NOMO-1 (cell line): Measurements from ENCODE around the gene PTPA.
A peak's percentile ranks its signal among the peaks of the same experiment; 100 is the strongest.
"Not testable (repeated sequence)": the region's sequence is repeated elsewhere in the genome, so short reads cannot be mapped to it uniquely, and the experiment has no call there.

ENCODE experiments used
- DNase-seq, 2 experiments: peaks; one replicate each; lab custom pipeline; 2025; ENCODE audit not compliant: unreplicated experiment in 2 of 2; lab: John Stamatoyannopoulos, UW

The PTPA gene

GRCh38 chr9:129174724-129175514 is 63.7 kb downstream of the PTPA start:
- peak in 1 of 2 experiments; percentile 19 for DNase-seq

GRCh38 chr9:129175515-129175824 is 64.3 kb downstream of the PTPA start:
- DNase-seq = no peak

- DNase-seq = peak; percentile 85 to 87
Measured at GRCh38 chr9:129175825-129176633, 64.8 kb downstream of the PTPA start.

GRCh38 chr9:129176701-129177442 is 65.7 kb downstream of the PTPA start:
- DNase-seq = peak; percentile 7 to 26

- DNase-seq = peak in 1 of 2 experiments; percentile 59
Measured at GRCh38 chr9:129177443-129177790, 66.2 kb downstream of the PTPA start.

- peak; percentile 91 to 98 for DNase-seq
Measured at GRCh38 chr9:129177791-129178567, 66.8 kb downstream of the PTPA start, which contains the start of gene IER5L. Gene IER5L (minus strand): TSS chr9:129178261. CDS start chr9:129178052, 209 bp downstream.

- no peak for DNase-seq
Measured at GRCh38 chr9:129178568-129179382, 67.6 kb downstream of the PTPA start.

GRCh38 chr9:129181246-129181645 is 70.0 kb downstream of the PTPA start:
- no peak for DNase-seq

GRCh38 chr9:129182122-129182521 is 70.9 kb downstream of the PTPA start:
- no peak for DNase-seq

GRCh38 chr9:129182625-129183494 is 71.6 kb downstream of the PTPA start:
- DNase-seq = no peak

- DNase-seq = no peak
Measured at GRCh38 chr9:129183495-129184218, 72.4 kb downstream of the PTPA start.

GRCh38 chr9:129184219-129184524 is 73.0 kb downstream of the PTPA start:
- DNase-seq = no peak

GRCh38 chr9:129184596-129185122 is 73.4 kb downstream of the PTPA start:
- DNase-seq = no peak

- no peak for DNase-seq
Measured at GRCh38 chr9:129185402-129185801, 74.2 kb downstream of the PTPA start.

GRCh38 chr9:129185991-129186390 is 74.8 kb downstream of the PTPA start:
- DNase-seq = no peak

GRCh38 chr9:129187042-129187441 is 75.8 kb downstream of the PTPA start:
- DNase-seq = no peak

GRCh38 chr9:129189971-129190370 is 78.8 kb downstream of the PTPA start:
- DNase-seq = not testable (repeated sequence)

- no peak for DNase-seq
Measured at GRCh38 chr9:129191234-129191633, 80.0 kb downstream of the PTPA start.
